ENCODE measurements around the gene CYB5R3.
"Not testable (repeated sequence)": the region's sequence is repeated elsewhere in the genome, so short reads cannot be mapped to it uniquely, and the experiment has no call there.

The CYB5R3 gene

DNA sequence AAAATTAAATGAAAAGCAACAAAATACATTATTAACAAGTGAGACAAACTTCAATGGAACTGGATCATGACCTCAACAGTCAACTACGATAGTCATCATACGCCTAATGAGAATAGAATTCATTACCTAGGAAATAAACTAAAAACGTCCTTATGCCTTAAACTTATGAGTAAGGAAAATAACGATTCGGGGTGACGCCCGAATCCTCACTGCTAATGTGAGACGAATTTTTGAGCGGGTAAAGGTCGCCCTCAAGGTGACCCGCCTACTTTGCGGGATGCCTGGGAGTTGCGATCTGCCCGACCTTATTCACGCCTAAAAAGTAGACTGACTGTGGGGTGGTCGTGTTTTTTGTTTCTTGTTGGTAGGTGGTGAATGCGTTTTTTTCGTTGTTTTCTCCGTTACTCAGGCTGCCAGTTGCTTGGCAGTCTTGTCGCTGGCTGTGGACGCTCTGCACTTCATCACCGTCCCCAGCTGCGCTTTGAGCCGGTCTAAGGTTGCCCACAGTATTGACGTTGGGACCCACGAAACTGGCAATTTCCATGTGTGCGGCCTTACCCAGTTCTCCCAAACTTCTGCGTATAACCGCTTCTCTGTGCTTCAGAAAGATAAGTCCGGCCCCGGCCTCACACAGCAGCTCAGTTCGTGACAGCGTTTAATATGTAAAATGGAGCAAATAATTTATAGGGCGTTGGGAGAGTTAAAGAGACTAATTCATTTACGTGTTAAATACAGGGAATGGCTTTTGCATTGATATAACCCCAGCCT is 33.9 kb downstream of the CYB5R3 start:
- Histone ChIP-seq H4K20me1 (peaks cover 40% of the 10 kb centered on the region), H3K27ac (peak overlapping the region; percentile 99), H3K9ac (peak overlapping the region; percentile 98), H3K27me3 (no peaks in the 10 kb centered on the region), H3K36me3 (peaks cover 38% of the 10 kb centered on the region), H3K4me2 (peak overlapping the region; percentile 90), H3K4me3 (peak overlapping the region; percentile 85), H3K9me3 (no peaks in the 10 kb centered on the region), H3K4me1 (peaks cover 68% of the 10 kb centered on the region)
- no peak for TF ChIP-seq Cebpa-rat (IDR thresholded peaks at IDR 0.05)

- H3K27ac ChIP-seq = peak within 1 kb of the TSS; percentile 99
- H3K4me2 ChIP-seq = peak within 1 kb of the TSS; percentile 91
- peak within 1 kb of the TSS; percentile 85 for H3K4me3 ChIP-seq
- peaks cover 47% of the 10 kb centered on the region for H4K20me1 ChIP-seq
- H3K9me3 ChIP-seq = no peaks in the 10 kb centered on the region
- no peak for TF ChIP-seq Cebpa-rat (IDR thresholded peaks at IDR 0.05)
- H3K36me3 ChIP-seq = peaks cover 38% of the 10 kb centered on the region
- H3K4me1 ChIP-seq = peaks cover 70% of the 10 kb centered on the region
- H3K9ac ChIP-seq = peak within 1 kb of the TSS; percentile 98
- H3K27me3 ChIP-seq = no peaks in the 10 kb centered on the region
Observed at GRCh38 chr22:42614312-42615091, 34.7 kb downstream of the CYB5R3 start, which contains the start of gene POLDIP3. POLDIP3 (minus strand) TSS chr22:42614883; CDS start chr22:42614857, 26 bp downstream.

DNA sequence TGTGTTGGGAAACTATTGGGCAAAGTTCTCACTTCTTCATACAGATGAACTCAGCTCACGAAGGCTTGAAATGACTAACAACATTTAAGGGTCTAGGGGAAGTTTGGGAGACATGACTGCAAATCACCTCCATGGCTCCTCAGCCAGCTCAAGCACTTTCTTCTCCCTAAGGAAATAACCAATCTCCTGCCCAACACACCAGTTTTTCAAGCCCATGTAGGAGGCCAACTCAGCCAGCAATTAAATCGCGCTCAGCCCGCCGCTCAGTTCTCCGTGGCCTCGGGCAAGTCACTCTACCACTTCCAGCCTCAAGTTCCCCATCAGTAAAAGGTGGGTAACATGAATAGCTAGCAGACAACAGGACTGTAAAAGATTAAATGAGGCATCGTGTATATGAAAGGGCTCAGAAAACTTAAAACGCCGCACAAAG is 35.3 kb downstream of the CYB5R3 start:
- TF ChIP-seq Cebpa-rat (IDR thresholded peaks at IDR 0.05) = no peak
- peak overlapping the region; percentile 99 for H3K27ac ChIP-seq
- peak overlapping the region; percentile 85 for H3K4me3 ChIP-seq
- peaks cover 38% of the 10 kb centered on the region for H3K36me3 ChIP-seq
- peaks cover 54% of the 10 kb centered on the region for H4K20me1 ChIP-seq
- H3K9me3 ChIP-seq = peaks cover 6% of the 10 kb centered on the region; the same call in 1 of the 2 replicates
- no peaks in the 10 kb centered on the region for H3K27me3 ChIP-seq
- peak overlapping the region; percentile 98 for H3K9ac ChIP-seq
- H3K4me1 ChIP-seq = peaks cover 66% of the 10 kb centered on the region
- H3K4me2 ChIP-seq = peak overlapping the region; percentile 91

DNA sequence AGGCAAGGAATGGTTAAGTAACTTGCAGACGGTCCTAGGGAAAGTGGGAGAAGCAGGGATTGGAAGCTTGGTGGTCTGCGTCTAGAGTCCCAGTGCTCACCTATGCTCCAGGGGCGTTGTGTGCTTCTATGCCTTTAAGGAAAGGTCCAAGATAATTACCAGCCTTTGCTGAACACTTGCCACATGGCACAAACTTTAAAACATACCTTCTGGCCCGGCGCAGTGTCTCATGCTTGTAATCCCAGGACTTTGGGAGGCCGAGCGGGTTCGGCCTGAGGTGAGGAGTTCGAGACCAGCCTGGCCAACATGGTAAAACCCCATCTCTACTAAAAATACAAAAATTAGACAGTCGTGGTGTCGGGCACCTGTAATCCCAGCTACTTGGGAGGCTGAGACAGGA is 36.9 kb downstream of the CYB5R3 start:
- Histone ChIP-seq H3K4me1 (peaks cover 55% of the 10 kb centered on the region), H3K9me3 (peaks cover 19% of the 10 kb centered on the region; the same call in 1 of the 2 replicates), H4K20me1 (peaks cover 69% of the 10 kb centered on the region), H3K27ac (peak overlapping the region; percentile 38; the same call in 1 of the 2 replicates), H3K4me2 (peak overlapping the region; percentile 91), H3K9ac (peak overlapping the region; percentile 98; the same call in 1 of the 2 replicates), H3K4me3 (no peak overlapping the region), H3K27me3 (no peaks in the 10 kb centered on the region), H3K36me3 (peaks cover 51% of the 10 kb centered on the region)
- TF ChIP-seq Cebpa-rat (IDR thresholded peaks at IDR 0.05) = no peak

DNA sequence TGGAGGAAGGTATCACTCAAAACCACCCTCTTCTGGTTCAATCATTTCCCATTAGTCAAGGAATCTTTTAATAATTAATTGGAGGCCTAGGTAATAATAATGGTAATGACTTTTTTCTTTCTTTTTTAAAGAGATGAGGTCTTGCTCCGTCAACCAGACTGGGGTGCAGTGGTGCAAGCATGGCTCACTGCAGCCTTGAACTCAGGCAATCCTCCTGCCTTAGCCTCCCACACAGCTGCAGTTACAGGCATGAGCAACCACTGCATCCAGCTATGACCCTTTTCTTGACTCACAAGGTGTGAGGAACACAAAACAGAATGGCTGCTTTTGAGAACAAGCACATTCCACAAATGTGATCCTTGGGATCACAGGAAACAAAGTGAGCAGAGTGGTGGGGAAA is 38.1 kb downstream of the CYB5R3 start:
- H3K4me2 ChIP-seq = 0 out of 2 replicates have a peak overlapping the region, but pooled peaks have one; percentile 9
- H3K4me3 ChIP-seq = no peak overlapping the region
- peak overlapping the region; percentile 35; the same call in 1 of the 2 replicates for H3K9ac ChIP-seq
- H3K4me1 ChIP-seq = peaks cover 43% of the 10 kb centered on the region
- no peaks in the 10 kb centered on the region for H3K27me3 ChIP-seq
- TF ChIP-seq Cebpa-rat (IDR thresholded peaks at IDR 0.05) = no peak
- peaks cover 64% of the 10 kb centered on the region for H3K36me3 ChIP-seq
- H4K20me1 ChIP-seq = peaks cover 82% of the 10 kb centered on the region
- H3K9me3 ChIP-seq = peaks cover 19% of the 10 kb centered on the region; the same call in 1 of the 2 replicates
- no peak overlapping the region for H3K27ac ChIP-seq

GRCh38 chr22:42610186-42610585 is 39.0 kb downstream of the CYB5R3 start:
- no peak for TF ChIP-seq Cebpa-rat (IDR thresholded peaks at IDR 0.05)
- Histone ChIP-seq H3K9me3 (peaks cover 19% of the 10 kb centered on the region; the same call in 1 of the 2 replicates), H3K27ac (no peak overlapping the region), H4K20me1 (peaks cover 91% of the 10 kb centered on the region), H3K4me1 (peaks cover 36% of the 10 kb centered on the region), H3K36me3 (peaks cover 72% of the 10 kb centered on the region), H3K4me3 (no peak overlapping the region), H3K27me3 (no peaks in the 10 kb centered on the region), H3K4me2 (no peak overlapping the region), H3K9ac (no peak overlapping the region; the same call in 1 of the 2 replicates)

- no peak overlapping the region for H3K4me2 ChIP-seq
- TF ChIP-seq Cebpa-rat (IDR thresholded peaks at IDR 0.05) = no peak
- H3K27ac ChIP-seq = no peak overlapping the region
Observed at GRCh38 chr22:42608823-42609361, 40.3 kb downstream of the CYB5R3 start.

GRCh38 chr22:42608136-42608822 is 40.9 kb downstream of the CYB5R3 start:
- Histone ChIP-seq H4K20me1 (peaks cover 100% of the 10 kb centered on the region), H3K9ac (no peak overlapping the region), H3K36me3 (peaks cover 92% of the 10 kb centered on the region), H3K27me3 (no peaks in the 10 kb centered on the region), H3K4me2 (no peak overlapping the region), H3K4me1 (peaks cover 32% of the 10 kb centered on the region), H3K4me3 (no peak overlapping the region), H3K9me3 (peaks cover 19% of the 10 kb centered on the region; the same call in 1 of the 2 replicates), H3K27ac (no peak overlapping the region)
- TF ChIP-seq Cebpa-rat (IDR thresholded peaks at IDR 0.05) = no peak

More at GRCh38 chr22:42608823-42609361, 40.3 kb downstream of the CYB5R3 start:
- H3K9me3 ChIP-seq = peaks cover 19% of the 10 kb centered on the region; the same call in 1 of the 2 replicates
- peaks cover 85% of the 10 kb centered on the region for H3K36me3 ChIP-seq
- no peaks in the 10 kb centered on the region for H3K27me3 ChIP-seq
- H4K20me1 ChIP-seq = peaks cover 100% of the 10 kb centered on the region
- peaks cover 36% of the 10 kb centered on the region for H3K4me1 ChIP-seq
- no peak overlapping the region for H3K4me3 ChIP-seq
- H3K9ac ChIP-seq = no peak overlapping the region

DNA sequence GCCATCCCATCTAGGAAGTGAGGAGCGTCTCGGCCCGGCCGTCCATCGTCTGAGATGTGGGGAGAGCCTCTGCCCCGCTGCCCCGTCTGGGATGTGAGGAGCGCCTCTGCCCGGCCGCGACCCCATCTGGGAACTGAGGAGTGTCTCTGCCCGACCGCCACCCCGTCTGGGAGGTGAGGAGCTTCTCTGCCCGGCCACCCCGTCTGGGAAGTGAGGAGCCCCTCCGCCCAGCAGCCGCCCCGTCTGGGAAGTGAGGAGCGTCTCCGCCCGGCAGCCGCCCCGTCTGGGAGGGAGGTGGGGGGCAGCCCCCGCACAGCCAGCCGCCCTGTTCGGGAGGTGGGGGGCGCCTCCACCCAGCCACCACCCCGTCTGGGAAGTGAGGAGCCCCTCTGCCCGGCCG is 41.6 kb downstream of the CYB5R3 start:
- H4K20me1 ChIP-seq = peaks cover 100% of the 10 kb centered on the region
- peaks cover 19% of the 10 kb centered on the region; the same call in 1 of the 2 replicates for H3K9me3 ChIP-seq
- H3K4me2 ChIP-seq = not testable (repeated sequence)

More for the DNA sequence above, 41.6 kb downstream of the CYB5R3 start:
- H3K4me3 ChIP-seq, H3K27ac ChIP-seq, H3K27me3 ChIP-seq, H3K9ac ChIP-seq: not testable (repeated sequence)
- Histone ChIP-seq H3K36me3 (peaks cover 98% of the 10 kb centered on the region), H3K4me1 (peaks cover 25% of the 10 kb centered on the region)

Data from BLaER1 (cell line).